HepG2 (cell line): ENCODE measurements around the gene NFXL1. TPM values are rescaled to one million over a fixed set of nuclear protein-coding genes. Genes with fewer than 3 reads are reported as not detected.

Experiments used
- ASH2L ChIP-seq: fragments of 300-600, 200-600 bp; sonication (generic); IDR thresholded peaks from 2 replicates; pipeline ENCODE4 v1.7.0; 2017; ENCODE audit warnings: low read depth, mild to moderate bottlenecking, moderate library complexity, mixed read lengths, low read length; ENCODE audit not compliant: insufficient read length
- FOXJ3 ChIP-seq: sonication (generic); formaldehyde crosslinking; IDR thresholded peaks from 2 replicates; pipeline ENCODE4 v1.4.0; 2020; ENCODE audit warnings: missing genetic modification reagents, mild to moderate bottlenecking, borderline replicate concordance
- HNF4G ChIP-seq, 2 experiments: sonication (generic) in 1 of 2; formaldehyde crosslinking in 1 of 2; IDR thresholded peaks; 2 replicates each; pipeline versions ENCODE4 v1.4.0 to v1.6.1; 2011 to 2020; ENCODE audit warnings: borderline replicate concordance in 2 of 2, low read depth in 2 of 2, mild to moderate bottlenecking in 2 of 2, low read length in 1 of 2, missing genetic modification reagents in 1 of 2, moderate library complexity in 1 of 2
- HNRNPLL ChIP-seq: fragments of 200-400 bp; formaldehyde crosslinking; IDR thresholded peaks from 2 replicates; pipeline ENCODE4 v1.6.1; 2017; ENCODE audit warnings: mild to moderate bottlenecking, low read depth, low read length; ENCODE audit not compliant: poor library complexity, severe bottlenecking
- JUN ChIP-seq: sonication (generic); formaldehyde crosslinking; IDR thresholded peaks from 2 replicates; pipeline ENCODE4 v1.4.0; 2020; ENCODE audit warnings: mild to moderate bottlenecking, missing genetic modification reagents
- KLF6 ChIP-seq: IDR thresholded peaks from 2 replicates; pipeline ENCODE4 v1.8.0; 2016; ENCODE audit warnings: missing biosample characterization, missing genetic modification reagents
- MED13 ChIP-seq: sonication (generic); formaldehyde crosslinking; IDR thresholded peaks from 2 replicates; pipeline ENCODE4 v1.5.0; 2020; ENCODE audit warnings: missing genetic modification reagents
- NPAS2 ChIP-seq: sonication (generic); formaldehyde crosslinking; IDR thresholded peaks from 2 replicates; pipeline ENCODE4 v1.8.0; 2022; ENCODE audit warnings: mild to moderate bottlenecking, missing genetic modification reagents, borderline replicate concordance
- POLR2AphosphoS5 ChIP-seq: IDR thresholded peaks from 2 replicates; pipeline ENCODE4 v1.6.1; 2012; ENCODE audit warnings: low read depth, low read length
- PRMT3 ChIP-seq: sonication (generic); formaldehyde crosslinking; IDR thresholded peaks from 2 replicates; pipeline ENCODE4 v1.8.1; 2022; ENCODE audit warnings: low read depth, mild to moderate bottlenecking, moderate library complexity, missing genetic modification reagents, borderline replicate concordance
- RXRA ChIP-seq: sonication (generic); formaldehyde crosslinking; IDR thresholded peaks from 2 replicates; pipeline ENCODE4 v1.5.1; 2020; ENCODE audit warnings: missing genetic modification reagents
- RXRB ChIP-seq: IDR thresholded peaks from 2 replicates; pipeline ENCODE4 v1.6.1; 2016; ENCODE audit warnings: borderline replicate concordance, missing genetic modification reagents, missing compliant biosample characterization
- TMF1 ChIP-seq: sonication (generic); formaldehyde crosslinking; IDR thresholded peaks from 2 replicates; pipeline ENCODE4 v1.8.1; 2022; ENCODE audit warnings: low read depth, missing genetic modification reagents
- YEATS2 ChIP-seq: sonication (generic); formaldehyde crosslinking; IDR thresholded peaks from 2 replicates; pipeline ENCODE4 v1.4.0; 2020; ENCODE audit warnings: missing genetic modification reagents, borderline replicate concordance
- ZNF12 ChIP-seq: sonication (generic); formaldehyde crosslinking; IDR thresholded peaks from 2 replicates; pipeline ENCODE4 v1.5.0; 2020; ENCODE audit warnings: missing genetic modification reagents
- ZNF225 ChIP-seq: sonication (generic); formaldehyde crosslinking; IDR thresholded peaks from 2 replicates; pipeline ENCODE4 v1.4.0; 2020; ENCODE audit warnings: mild to moderate bottlenecking, missing genetic modification reagents
- ZNF34 ChIP-seq: sonication (generic); formaldehyde crosslinking; IDR thresholded peaks from 2 replicates; pipeline ENCODE4 v1.4.0; 2020; ENCODE audit warnings: mild to moderate bottlenecking, missing genetic modification reagents, borderline replicate concordance
- ZNF367 ChIP-seq: sonication (generic); formaldehyde crosslinking; IDR thresholded peaks from 2 replicates; pipeline ENCODE4 v1.4.0; 2020; ENCODE audit warnings: missing genetic modification reagents, borderline replicate concordance
- ZNF441 ChIP-seq: sonication (generic); formaldehyde crosslinking; IDR thresholded peaks from 2 replicates; pipeline ENCODE4 v1.7.0; 2021; ENCODE audit warnings: missing genetic modification reagents, borderline replicate concordance
- ZNF563 ChIP-seq: sonication (generic); formaldehyde crosslinking; IDR thresholded peaks from 2 replicates; pipeline ENCODE4 v1.8.0; 2022; ENCODE audit warnings: mild to moderate bottlenecking, moderate library complexity, missing genetic modification reagents
- ZNF670 ChIP-seq: sonication (generic); formaldehyde crosslinking; IDR thresholded peaks from 2 replicates; pipeline ENCODE4 v1.8.0; 2022; ENCODE audit warnings: mild to moderate bottlenecking, missing genetic modification reagents, borderline replicate concordance
- ZSCAN31 ChIP-seq: sonication (generic); formaldehyde crosslinking; IDR thresholded peaks from 2 replicates; pipeline ENCODE4 v1.5.0; 2020; ENCODE audit warnings: low read depth, mild to moderate bottlenecking, missing genetic modification reagents
- polyA plus RNA-seq, 8 experiments: library from polyadenylated mRNA; depleted of rRNA in 3 of 8; stranded (reverse) in 7 of 8; unstranded in 1 of 8; fragments of >200 nt; fragmentation: Illumina TruSeq in 4 of 8; extraction: Trizol in 4 of 8; gene quantifications; 2 replicates each; pipeline versions ENCODE4 v1.2.1 to v1.2.3, GENCODE V29; 2011 to 2016; ENCODE audit warnings: low read depth in 4 of 8, missing spikeins in 1 of 8, mixed read lengths in 1 of 8; ENCODE audit not compliant: insufficient read depth in 1 of 8
- total RNA-seq, 5 experiments: library from RNA; depleted of rRNA; stranded (reverse); fragments of >200 nt; fragmentation: Illumina TruSeq; extraction: Trizol; gene quantifications; 2 replicates each; pipeline ENCODE4 v1.2.3, GENCODE V29; 2016; ENCODE audit warnings: low read depth in 1 of 5
- TF ChIP-seq, protein P1 (sequence below), 2 experiments: sonication (generic) in 1 of 2; formaldehyde crosslinking in 1 of 2; IDR thresholded peaks; 2 replicates each; pipeline versions ENCODE4 v1.5.1 to v1.6.1; 2011 to 2020; ENCODE audit warnings: borderline replicate concordance in 1 of 2, low read depth in 1 of 2, low read length in 1 of 2, mild to moderate bottlenecking in 1 of 2, missing genetic modification reagents in 1 of 2, moderate library complexity in 1 of 2
- TF ChIP-seq, protein P2 (sequence below): sonication (generic); formaldehyde crosslinking; IDR thresholded peaks from 2 replicates; pipeline ENCODE4 v1.8.0; 2023; ENCODE audit warnings: mild to moderate bottlenecking, missing genetic modification reagents

The NFXL1 gene
- total and polyA plus RNA-seq, 2 of the 13 experiments (the other 11 are each of a cell fraction or from before 2014, with no cell fraction given): 12.0 to 18.6 TPM

GRCh38 chr4:47914220-47914925, at the start of gene NFXL1 (continued):
- TF ChIP-seq, protein P1, sequence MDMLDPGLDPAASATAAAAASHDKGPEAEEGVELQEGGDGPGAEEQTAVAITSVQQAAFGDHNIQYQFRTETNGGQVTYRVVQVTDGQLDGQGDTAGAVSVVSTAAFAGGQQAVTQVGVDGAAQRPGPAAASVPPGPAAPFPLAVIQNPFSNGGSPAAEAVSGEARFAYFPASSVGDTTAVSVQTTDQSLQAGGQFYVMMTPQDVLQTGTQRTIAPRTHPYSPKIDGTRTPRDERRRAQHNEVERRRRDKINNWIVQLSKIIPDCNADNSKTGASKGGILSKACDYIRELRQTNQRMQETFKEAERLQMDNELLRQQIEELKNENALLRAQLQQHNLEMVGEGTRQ (IDR thresholded peaks at IDR 0.05; ENCODE audit: low read depth, low read length): no peak
- TF ChIP-seq, protein P1 (CRISPR knock-in tag; IDR thresholded peaks at IDR 0.05; ENCODE audit: borderline replicate concordance): peak; percentile 67; the same call in 1 of the 2 replicates
- 0 out of 2 replicates have a peak, but pooled peaks have one; percentile 36 for TF ChIP-seq ZNF225 (CRISPR knock-in tag)
- TF ChIP-seq RXRA (CRISPR knock-in tag): peak; percentile 19
- 0 out of 2 replicates have a peak, but pooled peaks have one; percentile 38 for TF ChIP-seq KLF6 (CRISPR knock-in tag)
- TF ChIP-seq TMF1: 0 out of 2 replicates have a peak, but pooled peaks have one; percentile 10
- 0 out of 2 replicates have a peak, but pooled peaks have one; percentile 38 for TF ChIP-seq ZNF34 (CRISPR knock-in tag)
- TF ChIP-seq HNRNPLL: peak; percentile 92
- 0 out of 2 replicates have a peak, but pooled peaks have one; percentile 44 for TF ChIP-seq ZNF670 (CRISPR knock-in tag)
- no peak for TF ChIP-seq PRMT3
- TF ChIP-seq ZNF367 (CRISPR knock-in tag): 0 out of 2 replicates have a peak, but pooled peaks have one; percentile 19
- 0 out of 2 replicates have a peak, but pooled peaks have one; percentile 12 for TF ChIP-seq RXRB (CRISPR knock-in tag)
- no peak for TF ChIP-seq NPAS2 (CRISPR knock-in tag)
- peak; percentile 38; the same call in 1 of the 2 replicates for TF ChIP-seq YEATS2 (CRISPR knock-in tag)
- peak; percentile 93 for TF ChIP-seq POLR2AphosphoS5
- TF ChIP-seq JUN (CRISPR knock-in tag): 0 out of 2 replicates have a peak, but pooled peaks have one; percentile 43
- TF ChIP-seq ZNF563: no peak
- no peak; the same call in 1 of the 2 replicates for TF ChIP-seq ZSCAN31 (CRISPR knock-in tag)
- TF ChIP-seq ASH2L: peak; percentile 85
- TF ChIP-seq, protein P2, sequence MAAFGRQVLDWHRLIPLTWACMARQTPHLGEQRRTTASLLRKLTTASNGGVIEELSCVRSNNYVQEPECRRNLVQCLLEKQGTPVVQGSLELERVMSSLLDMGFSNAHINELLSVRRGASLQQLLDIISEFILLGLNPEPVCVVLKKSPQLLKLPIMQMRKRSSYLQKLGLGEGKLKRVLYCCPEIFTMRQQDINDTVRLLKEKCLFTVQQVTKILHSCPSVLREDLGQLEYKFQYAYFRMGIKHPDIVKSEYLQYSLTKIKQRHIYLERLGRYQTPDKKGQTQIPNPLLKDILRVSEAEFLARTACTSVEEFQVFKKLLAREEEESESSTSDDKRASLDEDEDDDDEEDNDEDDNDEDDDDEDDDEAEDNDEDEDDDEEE (CRISPR knock-in tag): 0 out of 2 replicates have a peak, but pooled peaks have one; percentile 39
- TF ChIP-seq MED13 (CRISPR knock-in tag): no peak
- TF ChIP-seq FOXJ3 (CRISPR knock-in tag): no peak
- 0 out of 2 replicates have a peak, but pooled peaks have one; percentile 14 for TF ChIP-seq ZNF12 (CRISPR knock-in tag)
- TF ChIP-seq HNF4G (IDR thresholded peaks at IDR 0.05; ENCODE audit: borderline replicate concordance, low read depth, low read length): 0 out of 2 replicates have a peak, but pooled peaks have one; percentile 16
- TF ChIP-seq HNF4G (CRISPR knock-in tag; IDR thresholded peaks at IDR 0.05; ENCODE audit: borderline replicate concordance, low read depth): no peak
- peak; percentile 27; the same call in 1 of the 2 replicates for TF ChIP-seq ZNF441 (CRISPR knock-in tag)
